HG02884 (cell line): ENCODE measurements around the gene DIAPH3.

ENCODE experiments used
- ATAC-seq: cut with Tn5 transposase; IDR thresholded peaks from one replicate; pipeline ENCODE4 v1.9.1; 2021; ENCODE audit warnings: mild to moderate bottlenecking, moderate library complexity; ENCODE audit not compliant: unreplicated experiment

Gene DIAPH3

DNA sequence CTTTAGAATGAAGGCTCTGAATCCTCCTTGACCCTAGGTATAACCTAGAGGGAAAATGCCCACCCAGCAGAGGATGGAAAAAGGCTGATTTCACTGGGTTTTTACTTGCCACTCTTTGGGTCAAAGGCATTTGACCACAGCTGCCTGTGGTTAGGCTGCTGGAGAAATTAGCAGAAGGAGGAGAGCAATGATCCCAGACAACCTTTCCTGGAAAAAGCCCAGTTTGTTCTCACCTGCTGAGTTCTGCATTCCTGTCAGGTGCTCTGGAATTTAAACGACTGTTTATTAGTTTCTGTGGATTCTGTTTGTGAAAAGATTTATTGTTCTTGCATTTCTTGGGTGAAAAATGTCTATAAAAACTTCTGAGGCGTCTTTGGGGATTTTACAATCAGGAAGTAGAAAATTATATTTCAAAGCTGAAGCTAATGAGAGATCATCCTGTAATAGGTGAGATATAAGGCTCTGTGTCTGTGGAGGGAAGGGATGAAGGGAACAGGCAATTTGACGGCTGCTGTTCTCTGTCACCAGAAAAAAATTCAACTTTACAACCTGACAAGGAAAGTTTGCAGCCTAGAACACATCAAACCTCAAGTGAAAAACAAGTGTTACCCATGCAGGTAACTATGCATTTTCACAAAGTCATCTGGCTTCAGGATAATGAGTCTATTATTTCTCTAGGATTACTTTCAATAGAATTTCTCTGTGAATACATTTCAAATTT is 519.7 kb downstream of the DIAPH3 start:
- no peak for ATAC-seq

DNA sequence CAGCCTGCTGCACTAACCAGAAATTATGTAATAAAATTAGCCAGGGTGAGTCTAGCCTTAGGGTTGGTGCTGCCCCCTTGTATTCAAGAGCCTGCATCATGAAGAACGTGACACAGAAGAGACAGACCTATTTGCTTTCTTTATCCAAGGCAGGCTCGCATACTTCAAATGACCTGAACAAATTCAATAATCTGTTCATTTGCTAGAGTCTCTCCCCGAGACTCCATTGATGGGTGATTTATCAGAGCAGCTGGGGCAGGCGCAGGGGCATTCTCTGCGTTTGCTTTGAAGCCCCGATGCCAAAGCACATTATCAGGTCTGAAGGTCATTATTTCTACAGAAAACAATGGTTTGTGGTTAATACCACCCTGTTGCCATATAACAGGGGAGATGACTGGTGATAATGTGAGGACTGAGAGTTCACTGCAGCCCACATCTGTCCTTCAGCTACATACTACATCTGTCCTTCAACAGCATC is 520.3 kb downstream of the DIAPH3 start:
- ATAC-seq = no peak

DNA sequence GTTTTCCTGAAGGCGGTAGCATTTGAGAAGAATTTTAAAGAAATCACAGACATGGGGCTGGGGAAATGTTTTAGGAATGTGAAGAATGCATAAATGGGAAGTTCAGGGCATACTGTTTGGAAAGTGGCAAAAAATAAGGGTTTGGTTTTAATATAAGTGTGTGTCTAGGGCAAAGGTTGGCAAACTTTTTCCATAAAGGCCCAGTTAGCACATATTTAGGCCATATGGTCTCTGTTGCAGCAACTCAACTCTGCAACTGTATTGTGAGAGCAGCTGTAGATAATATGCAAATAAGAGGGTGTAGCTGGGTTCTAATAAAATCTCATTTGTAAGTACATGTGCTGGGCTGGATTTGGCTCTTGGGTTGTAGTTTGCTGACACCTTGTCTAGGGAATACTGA is 521.9 kb downstream of the DIAPH3 start:
- ATAC-seq = no peak

DNA sequence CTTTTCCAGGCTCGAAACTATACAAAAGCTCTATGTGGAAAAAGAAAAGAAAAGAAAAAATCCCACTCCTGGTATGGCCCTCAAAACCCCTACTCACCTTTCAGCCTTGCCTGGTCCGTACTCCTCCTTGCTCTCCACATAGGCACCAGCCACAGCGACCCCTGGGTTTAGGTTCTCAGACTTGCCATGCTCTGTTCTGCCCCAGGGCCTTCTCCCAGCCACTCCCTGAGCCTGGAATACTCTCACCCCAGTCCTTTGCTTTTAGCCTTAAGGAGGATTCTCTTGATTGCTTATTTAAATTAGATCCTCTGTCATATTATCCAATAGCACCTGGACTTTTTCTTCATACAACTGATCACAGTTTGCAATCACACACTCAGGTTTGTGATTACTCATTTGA is 522.5 kb downstream of the DIAPH3 start:
- ATAC-seq = no peak

DNA sequence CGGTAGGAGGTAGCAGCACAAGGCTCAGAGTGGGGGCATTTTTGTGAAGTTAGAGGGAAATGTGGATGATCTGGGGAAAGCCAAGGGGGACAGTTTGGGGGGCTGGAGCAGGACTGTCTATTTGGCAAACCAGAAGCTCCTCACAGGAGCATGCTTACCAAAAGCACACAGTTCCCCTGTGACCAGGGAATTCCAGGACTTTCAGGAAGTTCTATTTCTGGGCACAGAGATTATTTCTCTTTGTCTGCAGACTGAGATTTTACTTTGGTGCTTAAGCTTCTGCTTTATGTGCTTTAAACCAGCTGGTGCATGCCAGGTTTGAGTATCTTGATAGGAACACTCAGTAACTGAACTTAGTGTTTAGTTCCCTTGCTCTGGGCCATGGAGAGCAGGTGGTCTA is 525.3 kb downstream of the DIAPH3 start:
- ATAC-seq = no peak

DNA sequence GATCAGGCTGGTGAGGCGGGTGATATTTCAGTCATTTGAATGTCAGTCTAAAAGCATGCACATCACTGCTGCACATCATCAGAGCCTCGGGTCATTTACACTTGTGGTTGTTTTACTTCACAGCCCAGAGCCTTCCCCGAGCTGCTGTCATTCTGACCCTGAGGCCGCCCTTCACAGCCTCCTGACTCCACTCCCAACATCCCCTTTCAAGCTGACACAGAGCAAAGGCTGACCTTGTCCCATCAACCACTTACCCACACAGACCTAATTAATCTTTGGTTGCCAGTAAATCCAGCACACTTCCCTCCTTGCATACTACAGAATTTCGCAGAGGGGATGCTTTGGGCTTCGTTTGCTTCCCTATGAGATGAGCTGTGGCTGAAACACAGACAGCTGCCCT is 528.1 kb downstream of the DIAPH3 start:
- ATAC-seq = no peak

DNA sequence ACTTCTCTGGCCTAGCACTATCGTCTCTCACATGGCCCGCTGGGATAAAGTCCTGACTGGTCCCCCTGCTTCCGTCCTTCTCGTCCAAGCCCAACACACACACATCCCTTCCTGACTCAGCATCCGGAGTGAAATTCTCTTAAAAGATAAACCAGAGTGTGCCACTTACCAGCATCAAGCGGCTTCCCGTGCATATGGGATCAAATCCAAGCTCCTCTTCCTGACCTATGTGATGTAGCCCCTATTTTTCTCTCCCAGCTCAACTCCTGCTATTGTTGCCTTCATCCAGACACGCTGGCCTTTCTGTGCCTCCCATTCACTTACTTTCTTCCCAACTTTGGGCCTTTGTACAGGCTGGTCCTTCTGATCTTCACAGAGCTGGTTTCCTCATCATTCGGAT is 530.4 kb downstream of the DIAPH3 start:
- ATAC-seq = no peak

DNA sequence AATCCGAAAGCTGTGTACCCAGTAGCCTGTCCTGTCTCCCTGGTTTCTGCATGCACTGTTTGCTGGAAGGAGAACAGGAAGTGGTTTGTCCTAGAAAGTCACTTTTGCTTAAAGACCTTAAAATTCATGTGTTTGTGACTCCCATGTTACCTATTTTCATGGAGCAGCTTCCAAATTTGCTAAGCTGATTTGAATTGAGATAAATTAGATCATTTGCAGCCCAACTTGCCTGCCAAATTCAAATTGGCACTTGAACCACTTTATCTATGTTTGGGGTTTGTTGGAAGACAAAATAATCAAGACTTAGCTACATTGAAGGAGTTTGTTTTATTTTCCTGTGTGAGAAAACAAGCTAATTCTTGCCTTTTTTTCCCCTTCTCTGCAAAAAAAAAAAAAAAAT is 532.5 kb downstream of the DIAPH3 start:
- ATAC-seq = no peak

DNA sequence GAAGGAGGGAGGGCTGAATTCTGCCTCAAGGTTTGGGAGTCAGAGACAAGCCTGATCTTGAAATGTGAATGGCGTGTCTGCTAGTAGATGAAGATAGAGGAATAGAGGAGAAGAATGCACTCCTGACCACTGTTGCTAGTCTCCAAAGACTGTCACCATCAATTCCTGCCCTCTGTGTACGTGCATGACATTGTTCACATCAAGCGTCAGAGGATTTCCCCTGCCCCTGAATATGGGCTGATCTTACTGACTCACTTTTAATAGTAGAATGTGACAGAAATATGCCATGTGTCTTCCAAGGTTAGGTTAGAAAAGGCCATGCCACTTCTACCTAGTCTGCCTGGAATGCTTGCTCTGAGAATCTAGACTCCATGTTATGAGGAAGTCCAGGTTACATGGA is 538.6 kb downstream of the DIAPH3 start:
- ATAC-seq = no peak

DNA sequence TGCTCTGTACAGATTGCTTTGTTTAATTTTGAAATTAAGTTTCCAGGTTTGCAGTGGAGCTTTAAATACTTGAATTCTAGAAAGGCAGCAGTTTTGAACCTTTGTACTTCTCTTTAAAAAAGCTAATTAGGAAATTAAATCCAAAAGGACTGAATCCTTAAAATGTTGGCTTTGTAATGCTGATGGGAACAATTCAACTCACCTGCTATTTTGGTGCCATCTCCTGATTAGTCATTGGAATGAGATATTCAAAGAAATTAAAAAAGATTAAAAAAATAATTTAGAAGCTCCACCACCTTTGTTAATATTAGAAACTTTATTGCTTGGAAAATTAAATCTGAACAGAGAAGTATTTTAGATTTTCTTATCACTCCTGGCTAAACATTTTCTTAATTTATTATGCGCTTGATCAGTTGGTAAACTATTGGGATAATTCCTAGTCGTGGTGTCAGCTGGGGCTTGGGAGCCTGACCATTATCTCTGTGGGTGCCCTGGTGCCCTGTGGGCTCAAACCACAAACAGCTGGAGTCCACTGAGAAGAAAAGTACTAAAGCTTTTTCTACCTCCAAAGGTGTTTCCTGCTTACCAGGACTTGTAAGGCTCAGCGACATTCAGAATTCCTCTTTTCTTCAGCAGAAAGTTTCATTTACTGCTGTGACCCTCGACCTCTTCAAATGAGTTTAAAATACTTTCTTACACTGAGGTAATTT is 540.4 kb downstream of the DIAPH3 start:
- ATAC-seq = no peak

DNA sequence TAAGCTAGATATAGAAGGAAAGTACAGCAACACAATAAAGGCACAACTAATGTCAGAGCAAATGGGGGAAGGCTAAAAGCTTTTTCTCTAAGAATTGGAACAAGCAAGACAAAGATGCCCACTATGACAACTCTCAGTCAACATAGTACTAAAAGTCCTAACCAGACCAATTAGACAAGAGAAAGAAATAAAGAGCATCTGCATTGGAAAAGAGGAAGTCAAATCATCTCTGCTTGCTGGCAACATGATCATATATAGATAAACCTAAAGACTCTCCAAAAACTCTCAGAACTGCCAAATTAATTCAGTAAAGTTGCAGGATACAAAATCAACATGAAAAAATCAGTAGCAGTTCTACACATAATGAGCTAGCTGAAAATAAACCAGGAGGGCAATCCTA is 542.0 kb downstream of the DIAPH3 start:
- no peak for ATAC-seq
